Lung (tissue), 12 donors: Measurements from ENCODE around the gene IFRD2. TPM values are rescaled to one million over a fixed set of nuclear protein-coding genes. Genes with fewer than 3 reads are reported as not detected.

ENCODE experiments used
- ATAC-seq: fragments of 200-7000 bp; cut with Tn5 transposase; one replicate; pipeline ENCODE4 v1.9.1; 2020; ENCODE audit warnings: moderate number of reproducible peaks; ENCODE audit not compliant: insufficient read depth, low FRiP score
- DNase-seq, 3 donors: peaks; one replicate each; pipeline ENCODE4 v3.0.0-alpha.2; 2013 to 2017
- H3K27ac ChIP-seq, 2 donors: one replicate each; pipeline ENCODE4 v1.5.1; 2013; ENCODE audit warnings: mild to moderate bottlenecking in 2 of 2, moderate library complexity in 2 of 2, control low read depth in 1 of 2, inconsistent platforms in 1 of 2, low read depth in 1 of 2, low read length in 1 of 2
- H3K27me3 ChIP-seq, 3 donors: one replicate each; pipeline ENCODE4 v1.5.1; 2013; ENCODE audit warnings: low read length in 2 of 3; ENCODE audit not compliant: control insufficient read depth in 3 of 3, insufficient read depth in 3 of 3
- H3K36me3 ChIP-seq, 4 donors: one replicate each; pipeline ENCODE4 v1.5.1; 2013; ENCODE audit warnings: low read length in 4 of 4, mild to moderate bottlenecking in 1 of 4, moderate library complexity in 1 of 4; ENCODE audit not compliant: control insufficient read depth in 4 of 4, insufficient read depth in 4 of 4
- H3K4me1 ChIP-seq, 5 donors: one replicate each; pipeline ENCODE4 v1.5.1; 2013; ENCODE audit warnings: low read length in 5 of 5, mild to moderate bottlenecking in 2 of 5, moderate library complexity in 1 of 5; ENCODE audit not compliant: control insufficient read depth in 5 of 5, insufficient read depth in 5 of 5
- H3K4me3 ChIP-seq: one replicate; pipeline ENCODE4 v1.5.1; 2013; ENCODE audit warnings: mild to moderate bottlenecking, control low read depth, moderate library complexity
- H3K9ac ChIP-seq, 2 donors: one replicate each; pipeline ENCODE4 v1.5.1; 2013; ENCODE audit warnings: low read length in 2 of 2, control low read depth in 1 of 2; ENCODE audit not compliant: insufficient read depth in 1 of 2
- H3K9me3 ChIP-seq, 4 donors: one replicate each; pipeline ENCODE4 v1.5.1; 2013; ENCODE audit warnings: low read length in 3 of 4, mild to moderate bottlenecking in 1 of 4, moderate library complexity in 1 of 4; ENCODE audit not compliant: control insufficient read depth in 4 of 4, insufficient read depth in 3 of 4
- CTCF ChIP-seq: IDR thresholded peaks from 2 replicates; pipeline ENCODE4 v1.5.1; 2012; ENCODE audit warnings: mild to moderate bottlenecking; ENCODE audit errors: control extremely low read depth, extremely low read depth
- WGBS, 2 donors: extraction: QIAGEN DNeasy Blood & Tissue Kit; methylation state at CpG; one replicate each; pipeline ENCODE4 v1.1.7; 2013; 5-methylcytosine and 5-hydroxymethylcytosine counted together
- polyA plus RNA-seq, 2 donors: library from polyadenylated mRNA; stranded (reverse); fragments of 200-250 nt; gene quantifications; one replicate each; pipeline ENCODE4 v1.2.1, GENCODE V29; 2013
- total RNA-seq, 2 donors: library from RNA; depleted of rRNA in 1 of 2; stranded (reverse); fragments of >200 nt in 1 of 2; gene quantifications; one replicate each; pipeline ENCODE4 v1.2.1, GENCODE V29; 2014 to 2021
- donor health status: control.
- donor health status: control.
- donor health status: Bipolar disorder and iron deficiency.
- donor health status: healthy.
- donor health status: DM: yes; HTN: yes; CAD: no.

The IFRD2 gene
- total and polyA plus RNA-seq, 4 donors: 14.7 to 107 (median 95.1) TPM

DNA sequence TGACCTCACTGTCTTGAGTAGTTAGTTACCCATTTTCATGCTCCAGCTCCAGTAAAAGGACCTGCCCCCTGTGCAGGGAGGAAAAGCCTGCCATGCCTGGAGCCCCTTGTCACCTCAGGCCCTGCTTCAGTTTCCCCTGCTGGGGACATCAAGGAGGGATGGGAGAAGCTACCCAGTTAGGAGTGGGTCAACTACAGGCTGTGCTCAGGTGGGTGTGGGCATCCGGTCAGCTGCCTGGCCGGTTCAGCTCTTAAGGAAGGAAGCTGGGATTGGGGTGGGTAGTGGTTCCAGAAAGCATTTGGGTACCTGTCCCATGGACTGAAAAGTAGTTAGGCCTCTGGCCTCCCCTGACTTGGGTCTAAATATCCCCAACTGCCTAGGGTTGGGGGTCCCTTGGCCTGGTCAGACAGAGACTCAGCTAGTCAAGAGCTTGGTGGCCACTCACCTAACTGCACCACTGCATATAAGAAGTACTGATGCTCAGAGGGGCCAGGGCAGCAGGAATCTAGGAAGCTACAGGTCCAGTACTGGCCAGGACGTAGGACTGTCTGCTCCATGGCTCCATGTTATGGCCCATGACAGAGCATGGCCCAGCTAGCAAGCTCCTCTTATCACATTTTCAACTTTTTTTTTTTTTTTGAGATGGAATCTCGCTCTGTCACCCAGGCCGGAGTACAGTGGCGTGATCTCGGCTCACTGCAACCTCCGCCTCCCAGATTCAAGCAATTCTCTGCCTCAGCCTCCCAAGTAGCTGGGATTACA, 12.8 kb downstream of the IFRD2 start:
- ATAC-seq (no peak), DNase-seq (no peak)
- H3K9me3 ChIP-seq: no peaks in the 10 kb centered on the region
- H3K9ac ChIP-seq: no peak overlapping the region
- peak overlapping the region in 1 of 2 donors; percentile 75 for H3K27ac ChIP-seq
- peaks cover 0 to 2% (median 0%) of the 10 kb centered on the region in 4 donors for H3K36me3 ChIP-seq
- H3K4me1 ChIP-seq: peaks cover 0 to 6% (median 0%) of the 10 kb centered on the region in 5 donors
- peaks cover 0 to 27% (median 12%) of the 10 kb centered on the region in 3 donors for H3K27me3 ChIP-seq
- no peak for TF ChIP-seq CTCF
- WGBS, 2 donors: 87 to 92% methylated on average over 8 of the region's 8 CpGs
- H3K4me3 ChIP-seq: no peak overlapping the region

DNA sequence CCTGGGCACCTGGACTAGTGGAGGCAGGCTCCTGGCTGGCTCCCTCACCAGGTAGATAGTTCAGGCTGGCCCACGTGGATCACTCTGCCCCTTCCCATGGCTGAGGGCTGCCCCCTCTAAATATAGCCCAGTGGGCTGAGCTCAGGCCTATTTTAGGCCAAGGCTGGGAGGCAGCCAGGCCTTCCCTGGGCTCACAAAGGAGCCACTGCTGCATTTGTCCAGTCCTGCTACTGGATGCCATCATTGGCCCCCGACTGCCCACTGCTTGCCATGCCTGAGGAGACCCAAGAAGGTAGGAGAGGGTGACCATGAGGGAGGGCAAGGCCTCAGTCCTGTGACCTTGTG, 13.4 kb downstream of the IFRD2 start, which contains the start of gene LSMEM2:
Gene LSMEM2, plus strand, starts transcription at position 208 of the 345 bp plus-strand sequence. Its CDS starts 27 bp downstream, at position 235.
- 61 to 79% methylated on average over 2 of the region's 2 CpGs for WGBS, 2 donors
- H3K27ac ChIP-seq: peak within 1 kb of the TSS in 1 of 2 donors; percentile 75
- TF ChIP-seq CTCF: no peak
- peaks cover 0 to 2% (median 0%) of the 10 kb centered on the region in 4 donors for H3K36me3 ChIP-seq
- peaks cover 0 to 33% (median 18%) of the 10 kb centered on the region in 3 donors for H3K27me3 ChIP-seq
- DNase-seq (no peak), ATAC-seq (no peak)
- H3K9ac ChIP-seq: no peak within 1 kb of the TSS
- H3K4me1 ChIP-seq: peaks cover 0 to 6% (median 0%) of the 10 kb centered on the region in 5 donors
- H3K4me3 ChIP-seq: no peak within 1 kb of the TSS
- no peaks in the 10 kb centered on the region for H3K9me3 ChIP-seq

- H3K27ac ChIP-seq: peak overlapping the region in 1 of 2 donors; percentile 37
- no peak for TF ChIP-seq CTCF
- ATAC-seq (no peak), DNase-seq (no peak)
- no peaks in the 10 kb centered on the region for H3K9me3 ChIP-seq
- peaks cover 0 to 36% (median 22%) of the 10 kb centered on the region in 3 donors for H3K27me3 ChIP-seq
- 83 to 87% methylated on average over 4 of the region's 4 CpGs for WGBS, 2 donors
- peaks cover 0 to 10% (median 0%) of the 10 kb centered on the region in 5 donors for H3K4me1 ChIP-seq
- no peak overlapping the region for H3K9ac ChIP-seq
- H3K36me3 ChIP-seq: peaks cover 0 to 2% (median 0%) of the 10 kb centered on the region in 4 donors
- no peak overlapping the region for H3K4me3 ChIP-seq
These were observed 13.9 kb downstream of the IFRD2 start for GRCh38 chr3:50278123-50278879.
